GM12878 (cell line): Measurements from ENCODE around the gene QRFP. TPM values are rescaled to one million over a fixed set of nuclear protein-coding genes. Genes with fewer than 3 reads are reported as not detected.

ENCODE experiments used
- EZH2 ChIP-seq: IDR thresholded peaks from 2 replicates; pipeline ENCODE4 v1.6.1; 2012; ENCODE audit warnings: low read depth, mild to moderate bottlenecking, control low read depth, inconsistent platforms, low read length, borderline replicate concordance; ENCODE audit not compliant: control insufficient read depth
- FOXM1 ChIP-seq: IDR thresholded peaks from 2 replicates; pipeline ENCODE4 v1.6.1; 2012; ENCODE audit warnings: low read depth, mild to moderate bottlenecking, inconsistent platforms, low read length, moderate library complexity
- JUNB ChIP-seq: IDR thresholded peaks from 2 replicates; pipeline ENCODE4 v1.6.1; 2016; ENCODE audit warnings: antibody characterized with exemption, mild to moderate bottlenecking
- LARP7 ChIP-seq: fragments of 450-650 bp; IDR thresholded peaks from 2 replicates; pipeline ENCODE4 v1.6.1; 2017; ENCODE audit warnings: mild to moderate bottlenecking
- MYB ChIP-seq: fragments of 150-350 bp; IDR thresholded peaks from 2 replicates; pipeline ENCODE4 v1.6.1; 2014; ENCODE audit warnings: mild to moderate bottlenecking, low read depth, low read length, borderline replicate concordance
- MYC ChIP-seq: IDR thresholded peaks from 2 replicates; pipeline ENCODE4 v1.6.1; 2011; ENCODE audit warnings: mild to moderate bottlenecking, low read length, moderate library complexity, inconsistent platforms; ENCODE audit not compliant: insufficient read depth, insufficient replicate concordance, insufficient read length, severe bottlenecking
- NKRF ChIP-seq: fragments of 450-650 bp; conservative IDR thresholded peaks from 2 replicates; pipeline ENCODE4 v1.6.1; 2017; ENCODE audit warnings: mild to moderate bottlenecking, moderate library complexity
- PAX8 ChIP-seq: fragments of 450-650 bp; IDR thresholded peaks from 2 replicates; pipeline ENCODE4 v1.6.1; 2017; ENCODE audit warnings: mild to moderate bottlenecking, moderate library complexity
- SUZ12 ChIP-seq: fragments of 200-600 bp; sonication (generic); IDR thresholded peaks from one replicate; pipeline ENCODE4 v1.6.1; 2018; ENCODE audit warnings: antibody characterized with exemption, mild to moderate bottlenecking; ENCODE audit not compliant: unreplicated experiment
- TCF12 ChIP-seq: IDR thresholded peaks from 2 replicates; pipeline ENCODE4 v1.6.1; 2011; ENCODE audit warnings: low read depth, mild to moderate bottlenecking, low read length
- ZBTB33 ChIP-seq: fragments of 450-650 bp; IDR thresholded peaks from 2 replicates; pipeline ENCODE4 v1.6.1; 2017; ENCODE audit warnings: mild to moderate bottlenecking
- ZBTB40 ChIP-seq: fragments of 450-650 bp; IDR thresholded peaks from 2 replicates; pipeline ENCODE4 v1.6.1; 2016; ENCODE audit warnings: mild to moderate bottlenecking, moderate library complexity, borderline replicate concordance
- ZNF207 ChIP-seq: fragments of 450-650 bp; IDR thresholded peaks from 2 replicates; pipeline ENCODE4 v1.6.1; 2014; ENCODE audit warnings: antibody characterized with exemption, mild to moderate bottlenecking, borderline replicate concordance
- ZNF592 ChIP-seq: fragments of 450-650 bp; IDR thresholded peaks from 2 replicates; pipeline ENCODE4 v1.6.1; 2017; ENCODE audit warnings: mild to moderate bottlenecking, moderate library complexity
- polyA plus RNA-seq, 11 experiments: library from polyadenylated mRNA; depleted of rRNA in 4 of 11; unstranded in 6 of 11; stranded (reverse) in 5 of 11; fragments of >200 nt; fragmentation: Nextera tagmentation in 4 of 11; fragmentation: Illumina TruSeq in 1 of 11; extraction: Ambion mirVana in 4 of 11; extraction: Trizol in 1 of 11; gene quantifications; 1 replicate in 1 of 11; 2 replicates in 10 of 11; pipeline versions ENCODE4 v1.2.1 to v1.2.3, GENCODE V29; 2011 to 2016; ENCODE audit warnings: inconsistent platforms in 2 of 11, missing spikeins in 2 of 11, low read depth in 1 of 11
- total RNA-seq, 4 experiments: library from RNA; depleted of rRNA in 3 of 4; stranded (reverse); fragments of >200 nt in 3 of 4; fragmentation: Illumina TruSeq in 1 of 4; extraction: Trizol in 1 of 4; gene quantifications; 2 replicates each; pipeline versions ENCODE4 v1.2.1 to v1.2.3, GENCODE V29; 2013 to 2021

The QRFP gene
- total and polyA plus RNA-seq, 10 of the 15 experiments (the other 5 are each of a cell fraction or from before 2014, with no cell fraction given): not detected

DNA sequence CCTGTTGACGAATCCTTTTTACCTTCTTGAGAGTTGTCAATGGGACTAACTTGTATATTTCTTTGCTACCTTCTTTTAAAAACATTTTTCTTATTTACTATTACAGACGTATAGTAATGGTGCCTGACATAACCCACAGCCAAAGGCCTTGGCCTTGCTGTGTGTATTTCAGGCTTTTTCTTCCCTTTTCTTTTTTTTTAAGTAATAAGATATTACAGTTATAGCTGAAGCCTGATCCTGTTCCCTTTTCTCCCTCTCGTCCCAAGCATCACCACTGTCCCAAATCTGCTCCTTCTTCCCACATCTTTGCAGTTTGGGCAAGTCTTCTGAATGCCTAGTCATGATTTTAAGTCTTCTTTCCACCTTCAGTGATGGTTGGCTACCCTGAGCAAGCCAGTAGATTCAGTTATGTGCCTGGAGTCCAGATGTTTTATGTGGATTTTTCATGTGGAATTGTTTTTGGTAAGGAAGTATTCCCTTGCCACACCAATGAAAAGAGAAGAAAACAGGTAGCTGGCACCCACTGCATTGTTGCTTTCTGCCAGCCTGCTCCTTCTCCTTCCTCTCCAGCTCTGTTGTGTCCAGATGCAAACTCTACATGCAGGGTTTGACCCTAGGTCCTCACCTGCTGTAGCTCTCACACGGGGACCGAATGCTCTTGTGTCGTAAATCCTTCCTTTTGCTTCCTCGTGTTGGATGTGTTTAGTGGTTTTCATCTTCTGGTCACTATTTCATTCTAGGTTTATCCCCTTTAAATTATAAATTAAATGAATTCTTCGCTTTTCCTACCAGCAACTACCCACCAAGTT lies 35.0 kb downstream of the QRFP start (continued):
- TF ChIP-seq ZNF592: no peak
- no peak for TF ChIP-seq ZBTB40
- TF ChIP-seq MYB: no peak
- TF ChIP-seq SUZ12: no peak
- TF ChIP-seq TCF12: no peak
- TF ChIP-seq NKRF: no peak
- TF ChIP-seq LARP7: no peak
- no peak for TF ChIP-seq ZNF207
- no peak for TF ChIP-seq PAX8
- no peak for TF ChIP-seq EZH2
- no peak for TF ChIP-seq MYC
- no peak for TF ChIP-seq JUNB
- no peak for TF ChIP-seq FOXM1
- no peak for TF ChIP-seq ZBTB33
